Mucosa of descending colon (tissue), 3 donors: ENCODE data around the gene TXNDC8. TPM values are rescaled to one million over a fixed set of nuclear protein-coding genes. Genes with fewer than 3 reads are reported as not detected.

ENCODE experiments used
- ATAC-seq: fragments of 200-7000 bp; cut with Tn5 transposase; one replicate; pipeline ENCODE4 v1.9.1; 2020; ENCODE audit warnings: mild to moderate bottlenecking, moderate library complexity
- DNase-seq, 3 donors: peaks; one replicate each; pipeline ENCODE4 v3.0.0-alpha.2; 2020
- H3K36me3 ChIP-seq: fragments of 200-600 bp; one replicate; pipeline ENCODE4 v1.8.0; 2021; ENCODE audit warnings: low read depth, mild to moderate bottlenecking
- H3K4me1 ChIP-seq: fragments of 200-600 bp; one replicate; pipeline ENCODE4 v1.8.0; 2021; ENCODE audit warnings: low read depth, mild to moderate bottlenecking
- H3K4me3 ChIP-seq: fragments of 200-600 bp; one replicate; pipeline ENCODE4 v1.8.0; 2021; ENCODE audit warnings: mild to moderate bottlenecking
- H3K9me3 ChIP-seq: fragments of 200-600 bp; one replicate; pipeline ENCODE4 v1.8.0; 2021; ENCODE audit warnings: mild to moderate bottlenecking
- CTCF ChIP-seq: fragments of 200-600 bp; IDR thresholded peaks from one replicate; pipeline ENCODE4 v1.8.0; 2022; ENCODE audit warnings: antibody characterized with exemption, mild to moderate bottlenecking
- intact Hi-C, 2 donors: fragments of 100-400 bp; cut with DNase I in 1 of 2; cut with micrococcal nuclease in 1 of 2; formaldehyde crosslinking; loops; one replicate each; pipeline versions ENCODE4 v1.11.0 to v1.11.1; 2022; cut with DNase I, micrococcal nuclease
- total RNA-seq, 3 donors: library from RNA; stranded (reverse); fragmentation: NEBNext Ultra II Directional in 2 of 3; extraction: Animal tissue kit (Norgen Biotek cat#: 25700) in 2 of 3; gene quantifications; one replicate each; pipeline versions ENCODE4 v1.2.1 to v1.2.4, GENCODE V29; 2021 to 2023
- donor health status: DM: no; HTN: no; CAD: no; lungs with moderate emphysema.
- donor health status: DM: no; HTN: no; CAD: no.
- donor health status: DM: no; HTN: yes; CAD: no.

TXNDC8 gene
- total RNA-seq, 3 donors from 2014 or later = not detected

DNA sequence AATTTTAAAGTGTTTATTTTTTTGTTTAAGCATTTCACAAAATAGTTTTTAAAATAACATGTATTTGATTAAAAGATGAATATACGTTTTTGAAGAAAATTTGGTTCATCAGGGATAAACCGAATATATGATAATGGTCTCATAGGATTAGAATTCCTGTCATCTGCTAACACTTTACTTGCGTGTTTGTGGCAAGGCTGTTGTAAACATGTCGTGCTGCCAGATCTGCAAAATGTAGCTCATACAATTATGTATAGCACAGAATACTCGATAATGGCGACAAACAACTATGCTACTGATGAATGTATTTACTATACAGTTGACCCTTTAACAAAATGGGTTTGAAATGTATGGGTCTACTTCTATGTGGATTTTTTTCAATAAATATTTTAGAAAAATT lies 7.2 kb upstream of the TXNDC8 start:
- Histone ChIP-seq H3K4me3 (no peak overlapping the region), H3K36me3 (no peaks in the 10 kb centered on the region), H3K9me3 (no peaks in the 10 kb centered on the region), H3K4me1 (no peaks in the 10 kb centered on the region)
- ATAC-seq = no peak
- DNase-seq = no peak
- intact Hi-C loops = no loop called here
- no peak for TF ChIP-seq CTCF

- no peak overlapping the region for H3K4me3 ChIP-seq
- intact Hi-C loops = no loop called here
- no peaks in the 10 kb centered on the region for H3K36me3 ChIP-seq
- no peak for TF ChIP-seq CTCF
- no peaks in the 10 kb centered on the region for H3K4me1 ChIP-seq
- DNase-seq (no peak), ATAC-seq (no peak)
- no peaks in the 10 kb centered on the region for H3K9me3 ChIP-seq
Measured at GRCh38 chr9:110343551-110343950, 5.9 kb upstream of the TXNDC8 start.

DNA sequence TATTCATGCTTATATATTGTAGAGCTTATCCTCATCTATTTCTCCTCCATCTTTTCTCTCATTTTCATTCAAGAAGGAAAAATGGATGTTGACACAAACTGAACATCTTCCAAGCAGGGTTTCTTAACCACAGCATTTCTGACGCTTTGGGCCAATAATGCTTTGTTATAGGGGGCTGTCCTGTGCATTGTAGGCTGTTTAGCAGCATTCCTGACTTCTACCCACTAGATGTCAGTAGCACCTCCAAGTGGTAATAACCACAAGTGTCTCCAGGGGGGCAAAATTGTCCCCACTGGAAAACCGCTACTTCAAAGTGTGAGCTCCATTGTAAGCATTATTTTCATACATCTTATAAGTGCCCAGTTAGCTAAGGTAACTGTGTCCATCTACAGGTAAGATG lies 2.6 kb upstream of the TXNDC8 start:
- intact Hi-C loops = no loop called here
- peak in 1 of 3 donors; percentile 9 for DNase-seq
- Histone ChIP-seq H3K9me3 (no peaks in the 10 kb centered on the region), H3K4me1 (no peaks in the 10 kb centered on the region), H3K4me3 (no peak overlapping the region), H3K36me3 (no peaks in the 10 kb centered on the region)
- no peak for TF ChIP-seq CTCF
- ATAC-seq = no peak

DNA sequence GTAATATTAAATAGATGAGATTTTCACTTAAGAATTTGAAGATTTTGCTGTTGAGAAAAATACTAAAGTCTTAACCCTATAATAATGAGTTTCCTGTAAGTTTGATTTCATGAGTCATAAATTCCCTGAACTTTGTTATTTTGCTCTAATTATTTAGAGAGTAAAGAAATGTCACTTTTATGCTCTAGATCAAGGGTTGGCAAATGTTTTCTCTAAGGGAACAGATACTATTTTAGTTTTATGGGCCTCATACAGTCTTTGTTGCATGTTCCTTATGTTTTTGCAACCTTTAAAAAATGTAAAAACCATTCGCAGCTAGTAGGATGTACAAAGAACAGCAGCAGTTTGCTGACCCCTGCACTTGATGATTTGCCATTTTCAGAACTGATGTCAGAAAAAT lies 480 bp upstream of the TXNDC8 start:
- Histone ChIP-seq H3K4me3 (no peak overlapping the region), H3K36me3 (no peaks in the 10 kb centered on the region), H3K9me3 (no peaks in the 10 kb centered on the region), H3K4me1 (no peaks in the 10 kb centered on the region)
- intact Hi-C loops = no loop called here
- no peak for DNase-seq
- TF ChIP-seq CTCF = no peak
- ATAC-seq = no peak

DNA sequence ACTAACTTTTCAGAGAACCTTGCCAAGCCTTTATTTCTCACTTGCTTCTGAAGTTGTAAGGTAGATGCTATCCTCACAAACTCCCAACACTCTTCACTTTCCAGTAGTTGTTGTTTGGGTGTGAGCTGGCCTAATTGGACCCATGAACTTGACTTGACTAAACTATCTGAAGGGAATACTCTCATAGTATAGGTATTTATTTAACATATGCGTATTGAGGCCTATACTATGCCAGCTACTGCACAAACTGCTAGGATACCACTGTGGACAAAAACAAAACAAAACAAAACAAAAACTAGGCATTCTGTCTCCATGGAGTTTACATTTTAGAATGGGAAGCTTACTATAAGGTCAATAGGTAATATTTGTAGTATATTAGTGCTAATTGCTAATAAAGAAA lies 1.3 kb downstream of the TXNDC8 start:
- DNase-seq (no peak), ATAC-seq (no peak)
- Histone ChIP-seq H3K9me3 (no peaks in the 10 kb centered on the region), H3K36me3 (no peaks in the 10 kb centered on the region), H3K4me1 (no peaks in the 10 kb centered on the region), H3K4me3 (no peak overlapping the region)
- no peak for TF ChIP-seq CTCF
- intact Hi-C loops = no loop called here

DNA sequence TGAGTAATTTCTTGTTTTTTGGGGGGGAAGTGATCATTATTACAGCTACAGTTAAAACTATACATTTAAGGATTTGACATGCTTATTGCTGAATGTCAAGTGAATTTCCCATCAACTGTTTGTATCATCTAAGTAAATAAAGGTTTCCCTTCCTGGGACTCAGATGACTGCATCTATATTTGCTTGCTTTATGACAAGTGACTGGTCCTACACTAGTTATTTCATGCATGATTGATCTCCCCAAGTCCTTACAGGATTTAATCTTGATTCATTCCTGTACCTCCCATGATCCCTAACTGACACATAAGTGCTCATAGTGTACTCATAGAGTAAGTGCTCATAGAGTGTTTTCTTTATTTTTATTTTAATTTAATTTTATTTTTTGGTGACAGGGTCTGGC lies 2.8 kb downstream of the TXNDC8 start:
- ATAC-seq = no peak
- Histone ChIP-seq H3K9me3 (no peaks in the 10 kb centered on the region), H3K36me3 (no peaks in the 10 kb centered on the region), H3K4me3 (no peak overlapping the region), H3K4me1 (no peaks in the 10 kb centered on the region)
- DNase-seq = no peak
- no peak for TF ChIP-seq CTCF
- intact Hi-C loops = no loop called here
